Measurements from ENCODE around the gene CAPN1.

Gene CAPN1

GRCh38 chr11:65181569-65182257, at the start of gene CAPN1:
CAPN1 (plus strand) TSS chr11:65181928; CDS start chr11:65182702, 774 bp downstream.
- peak within 1 kb of the TSS; percentile 94 for H3K9ac ChIP-seq (ENCODE audit: insufficient read length, low read depth)
- peaks cover 32% of the 10 kb centered on the region for H3K4me1 ChIP-seq (ENCODE audit: insufficient read depth, insufficient read length)
- H3K36me3 ChIP-seq (ENCODE audit: insufficient read depth, insufficient read length, low read length) = peaks cover 29% of the 10 kb centered on the region
- TF ChIP-seq SUZ12 (IDR thresholded peaks at IDR 0.05; ENCODE audit: extremely low read depth, insufficient read depth, insufficient read length) (no peak), ZNF274 (IDR thresholded peaks at IDR 0.05; ENCODE audit: low read depth, low read length) (no peak), YY1 (IDR thresholded peaks at IDR 0.05; ENCODE audit: insufficient read depth, insufficient read length) (no peak)
- H3K9me3 ChIP-seq (ENCODE audit: insufficient read depth, low read length) = no peaks in the 10 kb centered on the region
- peak; percentile 74 for DNase-seq (ENCODE audit: low read depth, low spot score)
- H3K27me3 ChIP-seq (ENCODE audit: insufficient read depth, insufficient read length) = no peaks in the 10 kb centered on the region
- H3K4me3 ChIP-seq (ENCODE audit: insufficient read length, low read depth) = peak within 1 kb of the TSS; percentile 86

- H3K9me3 ChIP-seq (ENCODE audit: insufficient read depth, low read length) = no peaks in the 10 kb centered on the region
- H3K36me3 ChIP-seq (ENCODE audit: insufficient read depth, insufficient read length, low read length) = peaks cover 56% of the 10 kb centered on the region
- H3K9ac ChIP-seq (ENCODE audit: insufficient read length, low read depth) = no peak overlapping the region
- TF ChIP-seq ZNF274 (IDR thresholded peaks at IDR 0.05; ENCODE audit: low read depth, low read length) (no peak), YY1 (IDR thresholded peaks at IDR 0.05; ENCODE audit: insufficient read depth, insufficient read length) (no peak), SUZ12 (IDR thresholded peaks at IDR 0.05; ENCODE audit: extremely low read depth, insufficient read depth, insufficient read length) (no peak)
- H3K4me3 ChIP-seq (ENCODE audit: insufficient read length, low read depth) = no peak overlapping the region
- H3K4me1 ChIP-seq (ENCODE audit: insufficient read depth, insufficient read length) = peaks cover 14% of the 10 kb centered on the region
- no peak for DNase-seq (ENCODE audit: low read depth, low spot score)
- H3K27me3 ChIP-seq (ENCODE audit: insufficient read depth, insufficient read length) = no peaks in the 10 kb centered on the region
Observed at GRCh38 chr11:65132238-65132987, 49.3 kb upstream of the CAPN1 start.

- Histone ChIP-seq H3K9ac (ENCODE audit: insufficient read length, low read depth) (peak overlapping the region; percentile 99), H3K9me3 (ENCODE audit: insufficient read depth, low read length) (no peaks in the 10 kb centered on the region), H3K27me3 (ENCODE audit: insufficient read depth, insufficient read length) (no peaks in the 10 kb centered on the region), H3K36me3 (ENCODE audit: insufficient read depth, insufficient read length, low read length) (peaks cover 49% of the 10 kb centered on the region), H3K4me1 (ENCODE audit: insufficient read depth, insufficient read length) (peaks cover 12% of the 10 kb centered on the region), H3K4me3 (ENCODE audit: insufficient read length, low read depth) (peak overlapping the region; percentile 96)
- DNase-seq (ENCODE audit: low read depth, low spot score) = no peak
- TF ChIP-seq YY1 (IDR thresholded peaks at IDR 0.05; ENCODE audit: insufficient read depth, insufficient read length) (no peak), SUZ12 (IDR thresholded peaks at IDR 0.05; ENCODE audit: extremely low read depth, insufficient read depth, insufficient read length) (no peak), ZNF274 (IDR thresholded peaks at IDR 0.05; ENCODE audit: low read depth, low read length) (no peak)
Observed at GRCh38 chr11:65132988-65133700, 48.6 kb upstream of the CAPN1 start.

DNA sequence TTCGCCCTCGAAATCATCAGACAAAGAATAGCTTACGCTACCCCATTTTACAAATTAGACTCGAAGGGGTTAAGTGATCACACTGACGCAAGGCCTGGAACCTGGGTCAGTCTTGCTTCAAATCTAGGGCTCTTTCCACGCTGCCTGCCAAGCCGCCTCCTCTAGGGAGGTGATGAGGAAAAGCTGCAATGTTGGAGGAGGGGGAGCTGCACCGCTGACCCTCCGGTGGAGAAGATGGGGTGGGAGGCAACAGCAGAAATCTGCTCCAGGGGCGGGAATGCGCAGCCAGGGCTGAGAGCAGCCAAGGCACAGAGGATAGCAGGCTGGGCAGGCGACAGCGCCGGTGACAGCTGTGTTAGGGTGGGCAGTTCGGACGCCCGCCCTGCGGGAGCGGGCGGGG, 48.0 kb upstream of the CAPN1 start:
- Histone ChIP-seq H3K4me1 (ENCODE audit: insufficient read depth, insufficient read length) (peaks cover 12% of the 10 kb centered on the region), H3K27me3 (ENCODE audit: insufficient read depth, insufficient read length) (no peaks in the 10 kb centered on the region), H3K9me3 (ENCODE audit: insufficient read depth, low read length) (no peaks in the 10 kb centered on the region), H3K9ac (ENCODE audit: insufficient read length, low read depth) (peak overlapping the region; percentile 99), H3K4me3 (ENCODE audit: insufficient read length, low read depth) (peak overlapping the region; percentile 96), H3K36me3 (ENCODE audit: insufficient read depth, insufficient read length, low read length) (peaks cover 43% of the 10 kb centered on the region)
- TF ChIP-seq SUZ12 (IDR thresholded peaks at IDR 0.05; ENCODE audit: extremely low read depth, insufficient read depth, insufficient read length) (no peak), ZNF274 (IDR thresholded peaks at IDR 0.05; ENCODE audit: low read depth, low read length) (no peak), YY1 (IDR thresholded peaks at IDR 0.05; ENCODE audit: insufficient read depth, insufficient read length) (no peak)
- no peak for DNase-seq (ENCODE audit: low read depth, low spot score)

DNA sequence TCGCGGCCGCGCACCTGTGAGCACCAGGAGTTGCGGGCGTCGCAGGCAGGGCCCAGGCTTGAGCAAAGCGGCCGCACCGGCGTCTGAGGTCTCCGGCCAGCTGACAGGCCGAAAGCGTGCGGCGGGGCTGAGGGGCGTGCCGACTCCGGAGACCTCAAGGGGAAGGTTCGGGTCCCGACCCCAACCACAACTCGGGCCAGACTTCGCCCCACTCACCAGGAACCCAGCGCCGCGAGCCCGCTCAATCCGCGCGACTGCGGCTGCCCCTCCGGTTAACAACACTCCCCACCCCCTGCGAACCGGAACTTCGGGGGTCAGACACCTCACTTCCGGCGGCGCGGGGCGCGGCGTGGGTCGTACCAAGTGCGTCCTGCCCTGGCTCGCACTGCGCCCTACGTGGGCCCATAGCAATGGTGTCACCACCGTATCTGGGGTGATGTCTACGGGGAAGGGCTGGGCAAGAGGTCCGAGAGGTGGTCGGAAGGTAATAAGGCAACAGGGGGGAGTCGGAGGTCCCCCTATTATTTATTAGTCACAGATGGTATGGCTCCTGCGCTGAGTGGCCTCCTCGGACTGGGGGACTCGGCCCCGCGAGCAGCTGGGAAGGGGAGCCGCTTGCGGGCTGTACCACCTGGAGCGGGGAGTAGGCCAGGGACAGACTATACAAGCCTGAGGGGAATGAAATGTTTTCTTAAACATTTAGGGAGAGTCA, 47.3 kb upstream of the CAPN1 start, which contains the start of gene SYVN1:
Gene SYVN1 (minus strand): TSS at position 280 of the 712 bp plus-strand sequence. CDS start 918 bp downstream, outside the sequence.
- peak within 1 kb of the TSS; percentile 99 for H3K9ac ChIP-seq (ENCODE audit: insufficient read length, low read depth)
- no peak for TF ChIP-seq SUZ12 (IDR thresholded peaks at IDR 0.05; ENCODE audit: extremely low read depth, insufficient read depth, insufficient read length)
- TF ChIP-seq ZNF274 (IDR thresholded peaks at IDR 0.05; ENCODE audit: low read depth, low read length) = no peak
- TF ChIP-seq YY1 (IDR thresholded peaks at IDR 0.05; ENCODE audit: insufficient read depth, insufficient read length) = no peak
- peak; percentile 73 for DNase-seq (ENCODE audit: low read depth, low spot score)
- H3K4me3 ChIP-seq (ENCODE audit: insufficient read length, low read depth) = peak within 1 kb of the TSS; percentile 96
- no peaks in the 10 kb centered on the region for H3K27me3 ChIP-seq (ENCODE audit: insufficient read depth, insufficient read length)
- H3K4me1 ChIP-seq (ENCODE audit: insufficient read depth, insufficient read length) = peaks cover 12% of the 10 kb centered on the region
- no peaks in the 10 kb centered on the region for H3K9me3 ChIP-seq (ENCODE audit: insufficient read depth, low read length)
- peaks cover 36% of the 10 kb centered on the region for H3K36me3 ChIP-seq (ENCODE audit: insufficient read depth, insufficient read length, low read length)

DNA sequence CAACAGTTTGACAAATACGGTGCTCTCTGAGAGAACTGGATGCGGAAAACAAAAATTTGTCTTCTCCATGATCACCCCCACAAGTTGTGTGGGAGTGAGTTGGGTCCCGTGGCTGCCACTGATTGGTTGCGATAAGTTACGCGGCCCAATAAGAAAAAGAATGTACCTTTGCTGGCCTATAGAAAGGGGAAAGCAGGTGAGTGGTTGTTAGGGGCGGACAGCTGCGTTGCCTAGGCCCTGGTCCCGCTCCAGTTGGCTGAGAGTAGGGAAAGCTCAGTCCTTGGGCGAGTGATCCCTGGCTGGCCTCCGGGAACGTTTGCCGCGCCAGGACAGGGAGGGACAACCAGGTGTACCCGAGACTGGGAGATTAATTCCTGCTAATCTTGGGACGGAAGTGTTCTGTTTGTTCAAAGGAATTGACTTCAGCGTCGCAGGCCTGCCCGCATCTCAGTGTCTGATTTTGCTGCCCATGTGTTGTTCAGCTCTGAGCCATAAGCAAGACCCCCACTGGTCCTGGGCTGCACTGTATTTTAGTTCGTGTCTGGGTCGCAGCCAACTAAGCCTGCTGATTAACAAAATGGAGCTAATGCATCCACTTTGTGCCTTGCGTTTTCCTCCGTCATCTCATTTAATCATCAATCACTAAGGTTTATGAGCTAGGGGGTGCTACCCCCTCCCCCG, 46.6 kb upstream of the CAPN1 start:
- Histone ChIP-seq H3K36me3 (ENCODE audit: insufficient read depth, insufficient read length, low read length) (peaks cover 29% of the 10 kb centered on the region), H3K9me3 (ENCODE audit: insufficient read depth, low read length) (no peaks in the 10 kb centered on the region), H3K4me3 (ENCODE audit: insufficient read length, low read depth) (peak overlapping the region; percentile 96), H3K27me3 (ENCODE audit: insufficient read depth, insufficient read length) (no peaks in the 10 kb centered on the region), H3K4me1 (ENCODE audit: insufficient read depth, insufficient read length) (peaks cover 12% of the 10 kb centered on the region), H3K9ac (ENCODE audit: insufficient read length, low read depth) (peak overlapping the region; percentile 99)
- DNase-seq (ENCODE audit: low read depth, low spot score) = peak; percentile 98
- TF ChIP-seq YY1 (IDR thresholded peaks at IDR 0.05; ENCODE audit: insufficient read depth, insufficient read length) (no peak), SUZ12 (IDR thresholded peaks at IDR 0.05; ENCODE audit: extremely low read depth, insufficient read depth, insufficient read length) (no peak), ZNF274 (IDR thresholded peaks at IDR 0.05; ENCODE audit: low read depth, low read length) (no peak)
